BJ (cell line): ENCODE data around the gene COPZ2. TPM values are rescaled to one million over a fixed set of nuclear protein-coding genes. Genes with fewer than 3 reads are reported as not detected.

Experiments used
- CTCF ChIA-PET: fragments of 350-600 bp; formaldehyde crosslinking; extraction: SDS; loops from one replicate; lab custom pipeline; 2021; ENCODE audit warnings: antibody characterized with exemption, inconsistent platforms; lab: Yijun Ruan, JAX
- POLR2A ChIA-PET: fragments of 300-600 bp; sonication (Branson Sonifier 250); formaldehyde crosslinking; extraction: SDS; loops from one replicate; lab custom pipeline; 2021; ENCODE audit warnings: antibody characterized with exemption; lab: Charles Lee
- DNase-seq: peaks from one replicate; pipeline ENCODE4 v3.0.0-alpha.2; 2011; ENCODE audit warnings: low read depth
- H3K27me3 ChIP-seq: 2 replicates; pipeline ENCODE4 v1.6.0; 2011; ENCODE audit warnings: low read length; ENCODE audit not compliant: control insufficient read depth, insufficient read depth
- H3K36me3 ChIP-seq: 2 replicates; pipeline ENCODE4 v1.5.1; 2011; ENCODE audit warnings: low read length; ENCODE audit not compliant: control insufficient read depth, insufficient read depth
- H3K4me3 ChIP-seq: 2 replicates; pipeline ENCODE4 v1.5.1; 2011; ENCODE audit warnings: low read depth, mild to moderate bottlenecking, control low read depth, low read length
- polyA plus RNA-seq: library from polyadenylated mRNA; depleted of rRNA; stranded (reverse); fragments of >200 nt; gene quantifications from 2 replicates; pipeline ENCODE4 v1.2.3, GENCODE V29; 2011
- TF ChIP-seq, protein P1 (sequence below): IDR thresholded peaks from 2 replicates; pipeline ENCODE4 v1.5.1; 2011; ENCODE audit warnings: low read depth, mild to moderate bottlenecking, control low read depth, inconsistent platforms, low read length, moderate library complexity; ENCODE audit not compliant: insufficient read depth

Gene COPZ2
- polyA plus RNA-seq, 1 experiment = 132 TPM

DNA sequence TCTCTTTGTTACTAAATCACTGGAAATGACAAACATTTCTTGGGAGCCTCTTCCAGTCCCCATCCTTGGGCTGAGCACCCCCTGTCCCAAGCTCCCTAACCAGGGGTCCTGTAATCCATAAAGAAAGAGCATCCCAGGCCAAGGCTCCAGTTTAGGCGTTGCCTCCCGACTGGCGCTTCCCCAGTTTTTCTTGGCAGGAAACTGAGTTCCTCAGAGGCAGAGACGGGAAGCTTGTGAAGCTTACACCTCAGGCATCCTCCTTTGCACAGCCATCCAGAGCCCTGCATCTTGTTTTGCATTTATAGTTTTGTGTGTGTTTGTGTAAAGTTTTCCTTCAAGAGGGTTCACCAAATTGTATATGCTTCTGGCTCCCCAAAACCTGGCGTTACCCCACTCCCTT lies 7.1 kb downstream of the COPZ2 start:
- ChIA-PET CTCF (interaction anchor here (0.9 to 7.9 kb wide), 7 partner anchors 18 to 587 kb away, joined by 3 to 200 read pairs (median 5); partner anchors contain the start of gene NFE2L1), POLR2A (interaction anchor here (0.6 kb wide), 1 partner anchor 85 kb away, joined by 9 read pairs; no protein-coding TSS in a partner anchor)
- Histone ChIP-seq H3K4me3 (no peak overlapping the region), H3K27me3 (no peaks in the 10 kb centered on the region), H3K36me3 (peaks cover 8% of the 10 kb centered on the region)
- TF ChIP-seq, protein P1, sequence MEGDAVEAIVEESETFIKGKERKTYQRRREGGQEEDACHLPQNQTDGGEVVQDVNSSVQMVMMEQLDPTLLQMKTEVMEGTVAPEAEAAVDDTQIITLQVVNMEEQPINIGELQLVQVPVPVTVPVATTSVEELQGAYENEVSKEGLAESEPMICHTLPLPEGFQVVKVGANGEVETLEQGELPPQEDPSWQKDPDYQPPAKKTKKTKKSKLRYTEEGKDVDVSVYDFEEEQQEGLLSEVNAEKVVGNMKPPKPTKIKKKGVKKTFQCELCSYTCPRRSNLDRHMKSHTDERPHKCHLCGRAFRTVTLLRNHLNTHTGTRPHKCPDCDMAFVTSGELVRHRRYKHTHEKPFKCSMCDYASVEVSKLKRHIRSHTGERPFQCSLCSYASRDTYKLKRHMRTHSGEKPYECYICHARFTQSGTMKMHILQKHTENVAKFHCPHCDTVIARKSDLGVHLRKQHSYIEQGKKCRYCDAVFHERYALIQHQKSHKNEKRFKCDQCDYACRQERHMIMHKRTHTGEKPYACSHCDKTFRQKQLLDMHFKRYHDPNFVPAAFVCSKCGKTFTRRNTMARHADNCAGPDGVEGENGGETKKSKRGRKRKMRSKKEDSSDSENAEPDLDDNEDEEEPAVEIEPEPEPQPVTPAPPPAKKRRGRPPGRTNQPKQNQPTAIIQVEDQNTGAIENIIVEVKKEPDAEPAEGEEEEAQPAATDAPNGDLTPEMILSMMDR = no peak
- no peak for DNase-seq

- ChIA-PET CTCF (interaction anchor here (7.9 kb wide), 1 partner anchor 48 kb away, joined by 200 read pairs; no protein-coding TSS in a partner anchor), POLR2A (interaction anchor here (1.5 kb wide), 1 partner anchor 40 kb away, joined by 3 read pairs; no protein-coding TSS in a partner anchor)
- H3K36me3 ChIP-seq = peaks cover 7% of the 10 kb centered on the region
- TF ChIP-seq, protein P1 = no peak
- H3K4me3 ChIP-seq = no peak overlapping the region
- DNase-seq = no peak
- no peaks in the 10 kb centered on the region for H3K27me3 ChIP-seq
Observed at GRCh38 chr17:48028736-48029135, 8.9 kb downstream of the COPZ2 start.

DNA sequence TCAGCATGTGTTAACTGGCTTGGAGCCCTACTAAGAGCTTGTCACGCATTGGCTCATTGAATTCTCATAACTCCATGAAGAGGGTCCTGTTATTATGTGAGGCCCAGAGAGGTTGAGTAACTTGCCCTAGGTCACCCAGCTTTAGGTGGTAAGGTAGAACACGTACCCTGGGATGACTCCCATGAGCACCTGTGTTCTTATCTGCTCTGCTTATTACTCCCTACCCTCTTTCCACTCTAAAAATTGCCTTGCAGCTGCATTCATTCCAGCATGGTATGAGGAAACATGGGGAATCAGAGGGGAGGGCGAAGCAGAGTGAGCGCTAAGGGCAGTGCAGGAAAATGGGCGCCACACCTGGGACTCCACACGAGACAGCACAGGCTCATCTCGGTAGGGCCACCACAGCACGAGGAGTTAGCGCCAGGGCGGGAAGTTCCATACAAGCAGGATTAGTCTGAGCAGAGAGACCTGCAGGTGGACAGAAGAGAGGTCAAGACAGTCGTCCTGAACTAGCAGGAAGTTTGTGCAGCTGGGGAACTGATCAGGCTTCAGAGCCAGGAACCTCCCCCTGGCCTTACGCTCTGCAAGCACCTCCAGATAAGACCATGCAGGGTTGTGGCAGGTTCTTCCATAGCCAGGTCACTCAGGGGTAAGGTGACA lies 10.1 kb downstream of the COPZ2 start:
- TF ChIP-seq, protein P1 = no peak
- no peak for DNase-seq
- Histone ChIP-seq H3K36me3 (peaks cover 2% of the 10 kb centered on the region), H3K4me3 (no peak overlapping the region), H3K27me3 (no peaks in the 10 kb centered on the region)
- POLR2A ChIA-PET = no interaction called here
- CTCF ChIA-PET = interaction anchor here (0.8 to 7.9 kb wide), 24 partner anchors 9 to 187 kb away, joined by 3 to 200 read pairs (median 6); partner anchors contain the start of genes CBX1, COPZ2, NFE2L1 and SCRN2

DNA sequence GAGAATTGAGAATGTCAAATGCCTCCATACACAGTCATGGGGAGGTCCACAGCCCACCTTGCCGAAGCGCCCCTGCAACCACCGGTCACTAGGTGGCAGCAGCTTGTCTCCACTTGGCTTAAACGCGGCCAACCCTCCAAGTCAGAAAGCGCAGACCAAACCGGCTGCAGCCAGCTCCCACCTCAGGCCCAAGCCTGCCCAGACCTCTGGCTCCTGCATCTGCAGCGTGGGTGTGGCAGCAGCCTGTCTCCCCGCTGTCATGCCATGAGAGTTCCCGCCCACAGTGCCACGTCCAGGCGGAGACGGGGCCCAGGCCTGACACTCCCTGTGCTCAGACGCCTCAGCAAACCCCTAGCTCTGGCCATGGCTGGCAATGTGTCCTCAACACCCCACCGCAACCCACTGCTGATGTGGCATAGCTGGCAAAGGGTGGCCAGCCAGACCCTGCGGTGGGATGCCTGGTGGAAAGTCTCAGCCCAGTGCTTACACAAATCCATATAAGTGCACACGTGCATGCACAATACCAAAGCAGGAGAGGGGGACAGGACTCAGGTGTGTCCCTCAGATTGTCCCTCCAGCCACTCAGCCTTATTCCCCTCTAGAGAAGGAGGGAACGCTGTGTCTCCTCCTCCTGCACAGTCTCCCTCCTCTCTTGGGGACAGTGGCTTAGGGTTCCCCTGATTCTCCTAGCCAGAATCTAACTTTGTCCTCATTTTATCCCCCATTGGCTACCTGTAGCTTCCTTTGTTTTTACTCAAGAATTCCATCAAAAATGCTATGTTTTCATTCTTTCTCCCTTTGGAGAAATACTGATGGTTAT lies 10.9 kb downstream of the COPZ2 start:
- H3K4me3 ChIP-seq = no peak overlapping the region
- peak; percentile 70 for DNase-seq
- POLR2A ChIA-PET = interaction anchor here (1.1 kb wide), 1 partner anchor 82 kb away, joined by 4 read pairs; no protein-coding TSS in a partner anchor
- CTCF ChIA-PET = interaction anchor here (0.6 to 7.9 kb wide), 37 partner anchors 8 to 591 kb away, joined by 3 to 200 read pairs (median 5); partner anchors contain the start of genes CBX1, COPZ2, NFE2L1 and SCRN2
- H3K36me3 ChIP-seq = no peaks in the 10 kb centered on the region; the same call in 1 of the 2 replicates
- H3K27me3 ChIP-seq = no peaks in the 10 kb centered on the region
- TF ChIP-seq, protein P1 = peak; percentile 96
